Measurements from ENCODE around the gene IRF2BP1. TPM values are rescaled to one million over a fixed set of nuclear protein-coding genes. Genes with fewer than 3 reads are reported as not detected.

IRF2BP1 gene
- total and polyA plus RNA-seq, 10 donors, result 10.0 to 29.4 (median 22.5) TPM

DNA sequence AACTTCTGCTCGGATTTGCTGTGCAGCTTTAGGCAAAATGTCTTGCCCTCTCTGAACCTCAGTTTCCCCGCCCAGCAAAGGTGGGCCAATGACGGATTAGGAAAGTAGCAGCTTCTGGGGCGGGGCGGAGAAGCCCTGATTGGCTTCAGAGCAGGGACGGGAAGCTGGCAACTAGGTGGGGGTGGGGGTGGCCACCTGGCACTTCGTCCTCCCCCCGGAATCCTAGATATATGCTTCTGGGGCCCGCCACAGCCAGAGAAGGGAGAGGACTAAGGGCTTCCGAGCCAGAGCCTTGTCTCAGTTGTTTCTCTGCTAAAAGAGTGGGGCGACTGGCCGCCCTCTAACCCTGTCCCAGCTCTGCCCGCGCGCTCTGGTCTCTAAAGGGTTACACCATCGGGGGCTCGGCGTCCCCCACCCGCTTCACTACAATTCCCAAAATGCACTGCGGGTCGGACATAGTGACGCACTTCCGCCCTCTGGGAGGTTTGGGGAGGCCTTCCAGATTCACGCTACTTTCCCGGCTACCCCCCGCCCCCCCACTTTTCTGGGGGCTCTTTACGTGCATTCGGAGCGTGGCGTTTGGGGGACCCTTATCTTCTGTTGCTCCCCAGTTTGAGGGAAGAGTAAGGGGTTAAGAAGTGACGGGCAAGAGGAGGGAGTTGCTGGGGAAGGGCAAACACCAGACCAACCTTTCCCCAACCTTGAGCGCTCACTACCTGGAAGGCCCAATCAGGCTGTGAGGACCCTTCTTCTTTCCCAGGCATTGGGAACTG lies 672 bp upstream of the IRF2BP1 start:
- Histone ChIP-seq H3K4me1 (peaks cover 25 to 52% (median 43%) of the 10 kb centered on the region in 6 donors), H3K27me3 (replicated peaks in 1 of 7) (no peaks in the 10 kb centered on the region), H3K9me3 (no peaks in the 10 kb centered on the region), H3K36me3 (peaks cover 0 to 38% (median 12%) of the 10 kb centered on the region in 6 donors), H3K27ac (peak overlapping the region; percentile 79 to 95 (median 92)), H3K4me3 (peak overlapping the region; percentile 73 to 93 (median 77))
- intact Hi-C loops (cut with DNase I; ENCODE audit: low total_unique reads), result no loop called here
- 1 to 2% (median 2%) methylated on average over 21 to 32 of the region's 32 CpGs for WGBS, 5 donors
- peak; percentile 75 to 92 (median 89) for TF ChIP-seq POLR2AphosphoS5 (IDR thresholded peaks at IDR 0.05)
- peak; percentile 10 to 48 (median 44) for TF ChIP-seq POLR2A (IDR thresholded peaks at IDR 0.05)
- TF ChIP-seq CTCF (IDR thresholded peaks at IDR 0.05 in 8 of 11, conservative IDR thresholded peaks at IDR 0.05 in 3 of 11), result no peak
- peak; percentile 95 for DNase-seq

- TF ChIP-seq POLR2A (IDR thresholded peaks at IDR 0.05) (no peak), CTCF (IDR thresholded peaks at IDR 0.05 in 8 of 11, conservative IDR thresholded peaks at IDR 0.05 in 3 of 11) (no peak), POLR2AphosphoS5 (IDR thresholded peaks at IDR 0.05) (no peak)
- Histone ChIP-seq H3K27ac (peak overlapping the region; percentile 79 to 95 (median 92)), H3K36me3 (peaks cover 0 to 21% (median 9%) of the 10 kb centered on the region in 6 donors), H3K9me3 (no peaks in the 10 kb centered on the region), H3K4me3 (peak overlapping the region; percentile 73 to 93 (median 77)), H3K27me3 (replicated peaks in 1 of 7) (peaks cover 0 to 4% (median 0%) of the 10 kb centered on the region in 7 donors), H3K4me1 (peaks cover 25 to 52% (median 43%) of the 10 kb centered on the region in 6 donors)
- peak; percentile 85 for DNase-seq
- 66 to 92% (median 71%) methylated on average over 27 to 72 of the region's 72 CpGs for WGBS, 5 donors
- intact Hi-C loops (cut with DNase I; ENCODE audit: low total_unique reads), result no loop called here
These were observed 1.0 kb downstream of the IRF2BP1 start for GRCh38 chr19:45884682-45885555.

DNA sequence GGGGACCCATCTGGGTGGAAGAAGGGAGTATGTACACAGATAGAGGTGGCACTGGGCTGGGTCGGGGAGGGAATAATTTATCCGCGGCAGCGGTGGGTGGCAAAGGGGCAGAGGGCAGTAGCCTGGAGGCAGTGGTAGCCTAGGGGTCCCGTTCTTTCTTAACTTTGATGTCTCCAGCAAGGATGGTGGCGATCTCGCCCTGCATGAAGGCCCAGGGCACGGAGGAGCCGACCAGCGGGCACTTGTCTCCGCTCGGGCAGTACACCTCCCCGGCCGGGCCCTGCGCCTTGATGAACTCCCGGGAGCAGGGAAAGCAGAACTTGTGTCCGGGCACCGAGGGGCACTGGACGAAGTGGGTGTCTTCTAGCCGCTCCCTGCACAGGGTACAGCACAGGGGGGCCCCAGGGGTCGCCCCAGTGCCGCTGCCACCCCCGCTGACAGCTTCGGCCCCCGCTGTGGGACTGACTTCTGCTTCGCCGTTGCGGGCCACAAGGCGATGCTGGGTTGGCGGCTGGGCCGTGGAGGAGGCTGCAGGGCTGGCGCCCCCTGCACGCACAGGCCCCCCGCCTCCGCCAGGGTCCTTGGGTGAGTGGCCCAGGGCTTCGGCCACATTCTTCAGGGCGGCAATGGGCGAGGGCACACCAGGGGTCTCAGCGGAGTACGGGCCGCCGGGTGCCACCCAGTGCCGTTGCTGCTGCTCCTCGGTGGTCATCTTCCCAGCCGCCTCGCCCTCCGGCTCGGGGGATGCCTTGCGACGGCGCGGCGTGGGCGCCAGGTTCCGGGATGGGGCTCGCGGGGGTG lies 1.9 kb downstream of the IRF2BP1 start:
- Histone ChIP-seq H3K36me3 (peaks cover 0 to 18% (median 9%) of the 10 kb centered on the region in 6 donors), H3K27me3 (replicated peaks in 1 of 7) (peaks cover 0 to 13% (median 0%) of the 10 kb centered on the region in 7 donors), H3K9me3 (no peaks in the 10 kb centered on the region), H3K4me1 (peaks cover 25 to 52% (median 43%) of the 10 kb centered on the region in 6 donors), H3K27ac (no peak overlapping the region), H3K4me3 (peak overlapping the region in 3 of 8 donors; percentile 74 to 76 (median 75))
- TF ChIP-seq CTCF (IDR thresholded peaks at IDR 0.05 in 8 of 11, conservative IDR thresholded peaks at IDR 0.05 in 3 of 11), result no peak
- TF ChIP-seq POLR2A (IDR thresholded peaks at IDR 0.05), result no peak
- TF ChIP-seq POLR2AphosphoS5 (IDR thresholded peaks at IDR 0.05), result no peak
- intact Hi-C loops (cut with DNase I; ENCODE audit: low total_unique reads), result no loop called here
- DNase-seq, result peak; percentile 82
- 87 to 95% (median 92%) methylated on average over 17 to 57 of the region's 57 CpGs for WGBS, 5 donors

All from spleen (tissue), 11 donors.